GM23338 (cell line): ENCODE data around the gene MFF. TPM values are rescaled to one million over a fixed set of nuclear protein-coding genes. Genes with fewer than 3 reads are reported as not detected.

Experiments
- ATAC-seq: fragments of 200-7000 bp; cut with Tn5 transposase; 3 replicates; pipeline ENCODE4 v1.9.1; 2020
- DNase-seq: peaks from one replicate; pipeline ENCODE4 v3.0.0-alpha.2; 2015; ENCODE audit warnings: low spot score
- H2AFZ ChIP-seq: fragments of 200-600 bp; sonication (generic); 2 replicates; pipeline ENCODE4 v1.8.0; 2016; ENCODE audit warnings: antibody characterized with exemption, mild to moderate bottlenecking, moderate library complexity
- H3F3A ChIP-seq: fragments of 200-600 bp; sonication (generic); replicated peaks from 2 replicates; pipeline ENCODE4 v1.8.0; 2017; ENCODE audit warnings: antibody characterized with exemption, mixed run types, low read depth
- H3K27ac ChIP-seq: fragments of 200-600 bp; sonication (generic); 2 replicates; pipeline ENCODE4 v1.6.1; 2016; ENCODE audit warnings: low read depth
- H3K27me3 ChIP-seq: fragments of 200-600 bp; sonication (generic); 2 replicates; pipeline ENCODE4 v1.8.0; 2016; ENCODE audit warnings: mild to moderate bottlenecking, mixed run types, moderate library complexity; ENCODE audit not compliant: insufficient read depth
- H3K36me3 ChIP-seq: fragments of 200-600 bp; sonication (generic); 2 replicates; pipeline ENCODE4 v1.8.0; 2016; ENCODE audit warnings: mild to moderate bottlenecking; ENCODE audit not compliant: insufficient read depth
- H3K4me1 ChIP-seq: fragments of 200-600 bp; sonication (generic); 2 replicates; pipeline ENCODE4 v1.8.0; 2016; ENCODE audit warnings: mild to moderate bottlenecking, moderate library complexity; ENCODE audit not compliant: insufficient read depth
- H3K4me2 ChIP-seq: fragments of 200-600 bp; sonication (generic); 2 replicates; pipeline ENCODE4 v1.7.1; 2017; ENCODE audit warnings: mixed run types
- H3K4me3 ChIP-seq: fragments of 200-600 bp; sonication (generic); 2 replicates; pipeline ENCODE4 v1.6.1; 2016; ENCODE audit warnings: mixed run types
- H3K79me2 ChIP-seq: fragments of 200-600 bp; sonication (generic); replicated peaks from 2 replicates; pipeline ENCODE4 v1.8.0; 2017; ENCODE audit warnings: mild to moderate bottlenecking; ENCODE audit not compliant: insufficient read depth
- H3K9me2 ChIP-seq: fragments of 200-600 bp; sonication (generic); 2 replicates; pipeline ENCODE4 v1.8.0; 2017; ENCODE audit not compliant: insufficient read depth
- H4K20me1 ChIP-seq: fragments of 200-600 bp; sonication (generic); replicated peaks from 2 replicates; pipeline ENCODE4 v1.8.0; 2017; ENCODE audit warnings: mild to moderate bottlenecking; ENCODE audit not compliant: insufficient read depth
- H3K27ac Mint-ChIP-seq: 2 replicates; pipeline ENCODE4 v1.8.0; 2020; ENCODE audit warnings: inconsistent platforms, mild to moderate bottlenecking, moderate library complexity, mixed read lengths
- H3K27me3 Mint-ChIP-seq: 3 replicates; pipeline ENCODE4 v1.8.0; 2022; ENCODE audit warnings: low read depth, mild to moderate bottlenecking, moderate library complexity, mixed read lengths, inconsistent platforms; ENCODE audit not compliant: insufficient read depth, poor library complexity
- H3K36me3 Mint-ChIP-seq: 3 replicates; pipeline ENCODE4 v1.8.0; 2021; ENCODE audit warnings: low read depth, mild to moderate bottlenecking, inconsistent platforms, moderate library complexity, mixed read lengths
- H3K4me1 Mint-ChIP-seq: 3 replicates; pipeline ENCODE4 v1.8.0; 2020; ENCODE audit warnings: mild to moderate bottlenecking, inconsistent platforms, mixed read lengths
- H3K4me3 Mint-ChIP-seq: 3 replicates; pipeline ENCODE4 v1.8.0; 2021; ENCODE audit warnings: moderate library complexity, mild to moderate bottlenecking, inconsistent platforms, mixed read lengths
- H3K9me3 Mint-ChIP-seq: 3 replicates; pipeline ENCODE4 v1.8.0; 2020; ENCODE audit warnings: moderate library complexity, mild to moderate bottlenecking, inconsistent platforms, mixed read lengths
- CREB1 ChIP-seq: fragments of 250-450 bp; sonication (Bioruptor Pico); IDR thresholded peaks from 2 replicates; pipeline ENCODE4 v1.5.0; 2020; ENCODE audit warnings: low read depth, mild to moderate bottlenecking, moderate library complexity
- CTCF ChIP-seq, 2 experiments: fragments of 200-600 bp in 1 of 2; sonication (generic) in 1 of 2; conservative IDR thresholded peaks; 2 replicates each; pipeline versions ENCODE4 v1.5.1 to v1.6.1; 2016 to 2017; ENCODE audit warnings: antibody characterized with exemption in 2 of 2, low read depth in 2 of 2, mild to moderate bottlenecking in 2 of 2, moderate library complexity in 1 of 2
- ETS1 ChIP-seq: IDR thresholded peaks from 2 replicates; pipeline ENCODE4 v1.6.1; 2016; ENCODE audit warnings: antibody characterized with exemption
- EZH2 ChIP-seq: fragments of 200-600 bp; sonication (generic); IDR thresholded peaks from one replicate; pipeline ENCODE4 v1.8.0; 2017; ENCODE audit warnings: antibody characterized with exemption, mild to moderate bottlenecking, low read depth; ENCODE audit not compliant: unreplicated experiment
- EZH2phosphoT487 ChIP-seq: fragments of 200-600 bp; sonication (generic); IDR thresholded peaks from one replicate; pipeline ENCODE4 v1.8.1; 2018; ENCODE audit warnings: antibody characterized with exemption; ENCODE audit not compliant: unreplicated experiment
- JUNB ChIP-seq: IDR thresholded peaks from one replicate; pipeline ENCODE4 v1.6.1; 2016; ENCODE audit warnings: antibody characterized with exemption; ENCODE audit not compliant: unreplicated experiment
- NANOG ChIP-seq: IDR thresholded peaks from 2 replicates; pipeline ENCODE4 v1.6.1; 2016; ENCODE audit warnings: antibody characterized with exemption, borderline replicate concordance
- POLR2AphosphoS5 ChIP-seq: IDR thresholded peaks from 2 replicates; pipeline ENCODE4 v1.6.1; 2016; ENCODE audit warnings: antibody characterized with exemption, low read depth
- REST ChIP-seq: IDR thresholded peaks from one replicate; pipeline ENCODE4 v1.6.1; 2018; ENCODE audit warnings: antibody characterized with exemption; ENCODE audit not compliant: unreplicated experiment
- STAT1 ChIP-seq: IDR thresholded peaks from one replicate; pipeline ENCODE4 v1.6.1; 2016; ENCODE audit warnings: antibody characterized with exemption; ENCODE audit not compliant: unreplicated experiment
- ZNF114 ChIP-seq: fragments of 250-450 bp; sonication (Bioruptor Pico); IDR thresholded peaks from 2 replicates; pipeline ENCODE4 v1.5.0; 2020; ENCODE audit warnings: mild to moderate bottlenecking, moderate library complexity
- ZNF331 ChIP-seq: fragments of 250-450 bp; sonication (Bioruptor Pico); IDR thresholded peaks from 2 replicates; pipeline ENCODE4 v1.5.0; 2020; ENCODE audit warnings: low read depth, mild to moderate bottlenecking, moderate library complexity
- ZNF462 ChIP-seq: fragments of 250-450 bp; sonication (Bioruptor Pico); IDR thresholded peaks from 2 replicates; pipeline ENCODE4 v1.5.0; 2020; ENCODE audit warnings: mild to moderate bottlenecking, moderate library complexity
- polyA plus RNA-seq: library from polyadenylated mRNA; unstranded; fragments of >200 nt; fragmentation: Nextera tagmentation; extraction: Ambion mirVana; gene quantifications from 2 replicates; pipeline ENCODE4 v1.2.1, GENCODE V29; 2016
- total RNA-seq: library from RNA; depleted of rRNA; stranded (reverse); fragments of >200 nt; shearing (Covaris generic); gene quantifications from 2 replicates; pipeline ENCODE4 v1.2.3, GENCODE V29; 2014

The MFF gene
- total and polyA plus RNA-seq, 2 experiments from 2014 or later = 112 to 161 TPM

GRCh38 chr2:227313310-227313709 is 11.7 kb upstream of the MFF start (continued):
- no peak for TF ChIP-seq NANOG
- TF ChIP-seq CREB1 (CRISPR knock-in tag) = no peak
- TF ChIP-seq EZH2phosphoT487 = no peak

GRCh38 chr2:227317834-227318233 is 7.2 kb upstream of the MFF start:
- Histone ChIP-seq H2AFZ (no peak overlapping the region), H3K79me2 (no peaks in the 10 kb centered on the region), H3K9me2 (0 out of 2 replicates have a peak, but pooled peaks cover 2% of the 10 kb centered on the region), H3K4me3 (no peak overlapping the region), H3K27ac (no peak overlapping the region), H3K4me1 (no peaks in the 10 kb centered on the region), H3K36me3 (peaks cover 7% of the 10 kb centered on the region; the same call in 1 of the 2 replicates), H3K4me2 (no peak overlapping the region), H4K20me1 (no peaks in the 10 kb centered on the region), H3K27me3 (no peaks in the 10 kb centered on the region), H3F3A (no peaks in the 10 kb centered on the region)
- Mint-ChIP-seq H3K4me3 (no peak overlapping the region), H3K36me3 (peaks cover 30% of the 10 kb centered on the region), H3K27ac (no peak overlapping the region), H3K27me3 (peaks cover 2% of the 10 kb centered on the region), H3K4me1 (no peaks in the 10 kb centered on the region), H3K9me3 (peaks cover 35% of the 10 kb centered on the region)
- ATAC-seq (no peak), DNase-seq (no peak)
- no peak for TF ChIP-seq REST
- TF ChIP-seq CTCF (conservative IDR thresholded peaks at IDR 0.05; ENCODE audit: low read depth in 2 of 2) = no peak
- no peak for TF ChIP-seq ZNF462 (CRISPR knock-in tag)
- no peak for TF ChIP-seq ZNF114
- TF ChIP-seq NANOG = no peak
- no peak for TF ChIP-seq EZH2
- TF ChIP-seq STAT1 = no peak
- TF ChIP-seq JUNB = no peak
- no peak for TF ChIP-seq EZH2phosphoT487
- TF ChIP-seq CREB1 (CRISPR knock-in tag) = no peak
- TF ChIP-seq ETS1 = no peak
- no peak for TF ChIP-seq POLR2AphosphoS5
- TF ChIP-seq ZNF331 = no peak
